ENCODE data around the gene ATP6AP1.

The ATP6AP1 gene

GRCh38 chrX:154466036-154466435 lies 37.6 kb downstream of the ATP6AP1 start:
- H3K4me3 ChIP-seq = no peak overlapping the region
- H3K27ac ChIP-seq = no peak overlapping the region

- Histone ChIP-seq H3K4me3 (no peak overlapping the region), H3K27ac (no peak overlapping the region)
These were observed 38.4 kb downstream of the ATP6AP1 start for GRCh38 chrX:154466907-154467306.

GRCh38 chrX:154467556-154467955 lies 39.1 kb downstream of the ATP6AP1 start:
- Histone ChIP-seq H3K27ac (no peak overlapping the region), H3K4me3 (no peak overlapping the region)

- Histone ChIP-seq H3K27ac (no peak overlapping the region), H3K4me3 (no peak overlapping the region)
These were observed 39.7 kb downstream of the ATP6AP1 start for GRCh38 chrX:154468217-154468616.

- Histone ChIP-seq H3K4me3 (no peak overlapping the region), H3K27ac (no peak overlapping the region)
These were observed 40.6 kb downstream of the ATP6AP1 start for GRCh38 chrX:154469114-154469513.

GRCh38 chrX:154469880-154470279 lies 41.4 kb downstream of the ATP6AP1 start:
- Histone ChIP-seq H3K27ac (no peak overlapping the region), H3K4me3 (no peak overlapping the region)

- Histone ChIP-seq H3K27ac (no peak overlapping the region), H3K4me3 (no peak overlapping the region)
These were observed 42.0 kb downstream of the ATP6AP1 start for GRCh38 chrX:154470434-154470833.

GRCh38 chrX:154470914-154471568 lies 42.6 kb downstream of the ATP6AP1 start:
- H3K4me3 ChIP-seq = no peak overlapping the region

GRCh38 chrX:154471839-154472684 lies 43.6 kb downstream of the ATP6AP1 start:
- Histone ChIP-seq H3K4me3 (no peak overlapping the region), H3K27ac (no peak overlapping the region)

More at GRCh38 chrX:154470914-154471568, 42.6 kb downstream of the ATP6AP1 start:
- no peak overlapping the region for H3K27ac ChIP-seq

GRCh38 chrX:154472685-154473632 lies 44.5 kb downstream of the ATP6AP1 start:
- Histone ChIP-seq H3K4me3 (no peak overlapping the region), H3K27ac (no peak overlapping the region)

GRCh38 chrX:154473683-154474082 lies 45.2 kb downstream of the ATP6AP1 start:
- no peak overlapping the region for H3K4me3 ChIP-seq
- no peak overlapping the region for H3K27ac ChIP-seq

- Histone ChIP-seq H3K27ac (no peak overlapping the region), H3K4me3 (no peak overlapping the region)
These were observed 48.3 kb downstream of the ATP6AP1 start for GRCh38 chrX:154476821-154477220.

GRCh38 chrX:154477891-154478477 lies 49.5 kb downstream of the ATP6AP1 start:
- H3K27ac ChIP-seq = peak overlapping the region in 18 of 21 experiments; percentile 6 to 88 (median 72)

GRCh38 chrX:154478728-154479622 lies 50.5 kb downstream of the ATP6AP1 start, which contains the start of gene LAGE3:
Gene LAGE3, minus strand, starts transcription at chrX:154479281. Its CDS starts 366 bp downstream, at chrX:154478915.
- Histone ChIP-seq H3K27ac (peak within 1 kb of the TSS in 20 of 21 experiments; percentile 49 to 88 (median 72)), H3K4me3 (peak within 1 kb of the TSS; percentile 23 to 57 (median 52))

More at GRCh38 chrX:154477891-154478477, 49.5 kb downstream of the ATP6AP1 start:
- peak overlapping the region; percentile 23 to 57 (median 52) for H3K4me3 ChIP-seq

GRCh38 chrX:154481195-154481594 lies 52.7 kb downstream of the ATP6AP1 start:
- H3K4me3 ChIP-seq = no peak overlapping the region
- no peak overlapping the region for H3K27ac ChIP-seq

- H3K4me3 ChIP-seq = no peak overlapping the region
These were observed 53.6 kb downstream of the ATP6AP1 start for GRCh38 chrX:154481911-154482601.

GRCh38 chrX:154482786-154483185 lies 54.3 kb downstream of the ATP6AP1 start:
- Histone ChIP-seq H3K4me3 (no peak overlapping the region), H3K27ac (no peak overlapping the region)

More at GRCh38 chrX:154481911-154482601, 53.6 kb downstream of the ATP6AP1 start:
- H3K27ac ChIP-seq = no peak overlapping the region

GRCh38 chrX:154483325-154483724 lies 54.8 kb downstream of the ATP6AP1 start:
- Histone ChIP-seq H3K4me3 (no peak overlapping the region), H3K27ac (no peak overlapping the region)

Data from skin epidermis (tissue), 12 donors.